Medulla oblongata (tissue), 1 donor: Measurements from ENCODE around the gene OTOG.

ENCODE experiments used
- DNase-seq: peaks from one replicate; pipeline ENCODE4 v3.0.0-alpha.2; 2015; ENCODE audit errors: extremely low spot score

OTOG gene

GRCh38 chr11:17517186-17517585 is 29.9 kb upstream of the OTOG start:
- DNase-seq, result no peak

GRCh38 chr11:17518366-17518765 is 28.7 kb upstream of the OTOG start:
- no peak for DNase-seq

- DNase-seq, result peak; percentile 93
Observed at GRCh38 chr11:17519061-17519885, 27.8 kb upstream of the OTOG start.

- DNase-seq, result no peak
Observed at GRCh38 chr11:17521106-17521900, 25.8 kb upstream of the OTOG start.

GRCh38 chr11:17522655-17523054 is 24.4 kb upstream of the OTOG start:
- no peak for DNase-seq

- DNase-seq, result no peak
Observed at GRCh38 chr11:17524221-17524620, 22.8 kb upstream of the OTOG start.

GRCh38 chr11:17525570-17525969 is 21.5 kb upstream of the OTOG start:
- no peak for DNase-seq

GRCh38 chr11:17526326-17526725 is 20.7 kb upstream of the OTOG start:
- peak; percentile 41 for DNase-seq

GRCh38 chr11:17526931-17527627 is 20.0 kb upstream of the OTOG start:
- DNase-seq, result no peak

GRCh38 chr11:17527628-17527995 is 19.4 kb upstream of the OTOG start:
- no peak for DNase-seq

GRCh38 chr11:17528181-17528691 is 18.8 kb upstream of the OTOG start:
- DNase-seq, result peak; percentile 82

- DNase-seq, result no peak
Observed at GRCh38 chr11:17528906-17529843, 17.9 kb upstream of the OTOG start.

GRCh38 chr11:17529844-17530185 is 17.2 kb upstream of the OTOG start:
- DNase-seq, result peak; percentile 79

GRCh38 chr11:17531071-17531600 is 15.9 kb upstream of the OTOG start:
- DNase-seq, result no peak

- DNase-seq, result no peak
Observed at GRCh38 chr11:17531636-17532113, 15.4 kb upstream of the OTOG start.

- DNase-seq, result no peak
Observed at GRCh38 chr11:17532784-17533183, 14.3 kb upstream of the OTOG start.

GRCh38 chr11:17533341-17533740 is 13.7 kb upstream of the OTOG start:
- DNase-seq, result no peak

- no peak for DNase-seq
Observed at GRCh38 chr11:17533778-17534415, 13.2 kb upstream of the OTOG start.

GRCh38 chr11:17535488-17535887 is 11.6 kb upstream of the OTOG start:
- DNase-seq, result no peak

- no peak for DNase-seq
Observed at GRCh38 chr11:17537261-17537660, 9.8 kb upstream of the OTOG start.
